Mesenchymal stem cell (in vitro differentiated cells and primary cell): ENCODE measurements around the gene CYTH1.

ENCODE experiments used
- DNase-seq: peaks from one replicate; pipeline ENCODE4 v3.0.0-alpha.2; 2013
- H2AFZ ChIP-seq: one replicate; pipeline ENCODE4 v1.6.1; 2013; ENCODE audit warnings: low read depth, mild to moderate bottlenecking, control low read depth, inconsistent platforms, low read length, moderate library complexity
- H2AK5ac ChIP-seq: 2 replicates; pipeline ENCODE4 v1.6.1; 2013; ENCODE audit warnings: low read length, moderate library complexity, mild to moderate bottlenecking, inconsistent platforms; ENCODE audit not compliant: severe bottlenecking
- H2BK120ac ChIP-seq: one replicate; pipeline ENCODE4 v1.6.1; 2013; ENCODE audit warnings: low read depth, mild to moderate bottlenecking, inconsistent platforms, low read length, moderate library complexity
- H2BK12ac ChIP-seq, 2 experiments: one replicate each; pipeline ENCODE4 v1.6.1; 2013; ENCODE audit warnings: inconsistent platforms in 2 of 2, low read length in 2 of 2, mild to moderate bottlenecking in 2 of 2, moderate library complexity in 2 of 2, control low read depth in 1 of 2
- H2BK15ac ChIP-seq: one replicate; pipeline ENCODE4 v1.6.1; 2013; ENCODE audit warnings: mild to moderate bottlenecking, low read depth, inconsistent platforms; ENCODE audit not compliant: poor library complexity, severe bottlenecking
- H2BK5ac ChIP-seq: 2 replicates; pipeline ENCODE4 v1.6.1; 2013; ENCODE audit warnings: low read depth, mild to moderate bottlenecking, low read length, control low read depth, inconsistent platforms; ENCODE audit not compliant: poor library complexity, severe bottlenecking
- H3K14ac ChIP-seq, 2 experiments: one replicate each; pipeline ENCODE4 v1.6.1; 2013; ENCODE audit warnings: inconsistent platforms in 2 of 2, low read length in 2 of 2, control low read depth in 1 of 2, mild to moderate bottlenecking in 1 of 2, moderate library complexity in 1 of 2
- H3K18ac ChIP-seq, 2 experiments: one replicate each; pipeline ENCODE4 v1.6.1; 2013; ENCODE audit warnings: inconsistent platforms in 2 of 2, low read length in 2 of 2, control low read depth in 1 of 2, low read depth in 1 of 2, mild to moderate bottlenecking in 1 of 2
- H3K23ac ChIP-seq, 2 experiments: one replicate each; pipeline ENCODE4 v1.6.1; 2013; ENCODE audit warnings: inconsistent platforms in 2 of 2, low read length in 2 of 2, mild to moderate bottlenecking in 2 of 2, moderate library complexity in 2 of 2, control low read depth in 1 of 2
- H3K27ac ChIP-seq: 2 replicates; pipeline ENCODE4 v1.5.1; 2013; ENCODE audit warnings: mild to moderate bottlenecking, moderate library complexity, low read length, control low read depth, inconsistent platforms; ENCODE audit not compliant: poor library complexity, severe bottlenecking
- H3K27me3 ChIP-seq, 2 experiments: 2 replicates each; pipeline versions ENCODE4 v1.6.1 to v1.7.0; 2013; ENCODE audit warnings: low read length in 2 of 2, mild to moderate bottlenecking in 2 of 2, moderate library complexity in 2 of 2, control low read depth in 1 of 2, inconsistent platforms in 1 of 2; ENCODE audit not compliant: control insufficient read depth in 1 of 2, insufficient read depth in 1 of 2
- H3K36me3 ChIP-seq, 2 experiments: 2 replicates each; pipeline versions ENCODE4 v1.6.1 to v1.7.0; 2013; ENCODE audit warnings: low read length in 2 of 2, control low read depth in 1 of 2, inconsistent platforms in 1 of 2, low read depth in 1 of 2, mild to moderate bottlenecking in 1 of 2; ENCODE audit not compliant: insufficient read depth in 2 of 2, control insufficient read depth in 1 of 2
- H3K4ac ChIP-seq, 2 experiments: one replicate each; pipeline ENCODE4 v1.6.1; 2013; ENCODE audit warnings: inconsistent platforms in 2 of 2, low read length in 2 of 2, mild to moderate bottlenecking in 2 of 2, moderate library complexity in 2 of 2, control low read depth in 1 of 2, low read depth in 1 of 2
- H3K4me1 ChIP-seq: 2 replicates; pipeline ENCODE4 v1.6.1; 2013; ENCODE audit warnings: low read depth, low read length, control low read depth; ENCODE audit not compliant: control insufficient read depth, insufficient read depth
- H3K4me2 ChIP-seq: 2 replicates; pipeline ENCODE4 v1.6.1; 2013; ENCODE audit warnings: low read length, mild to moderate bottlenecking, inconsistent platforms; ENCODE audit not compliant: poor library complexity, severe bottlenecking
- H3K4me3 ChIP-seq, 2 experiments: 2 replicates each; pipeline versions ENCODE4 v1.5.1 to v1.7.0; 2013; ENCODE audit warnings: low read length in 2 of 2, mild to moderate bottlenecking in 2 of 2, control low read depth in 1 of 2, low read depth in 1 of 2; ENCODE audit not compliant: insufficient read depth in 1 of 2
- H3K79me1 ChIP-seq: replicated peaks from 2 replicates; pipeline ENCODE4 v1.6.1; 2013; ENCODE audit warnings: mild to moderate bottlenecking, control low read depth, low read length, inconsistent platforms; ENCODE audit not compliant: poor library complexity, severe bottlenecking
- H3K9ac ChIP-seq: 2 replicates; pipeline ENCODE4 v1.7.0; 2013; ENCODE audit warnings: mild to moderate bottlenecking, low read length, moderate library complexity
- H3K9me3 ChIP-seq: 2 replicates; pipeline ENCODE4 v1.7.0; 2013; ENCODE audit warnings: mild to moderate bottlenecking, low read length; ENCODE audit not compliant: control insufficient read depth
- H4K8ac ChIP-seq: one replicate; pipeline ENCODE4 v1.6.1; 2013; ENCODE audit warnings: inconsistent platforms, mild to moderate bottlenecking, low read length, moderate library complexity
- H4K91ac ChIP-seq: one replicate; pipeline ENCODE4 v1.6.1; 2013; ENCODE audit warnings: mild to moderate bottlenecking, low read length, inconsistent platforms
- WGBS: methylation state at CpG from one replicate; pipeline ENCODE4 v1.1.7; 2013; ENCODE audit warnings: mixed read lengths; 5-methylcytosine and 5-hydroxymethylcytosine counted together

CYTH1 gene

DNA sequence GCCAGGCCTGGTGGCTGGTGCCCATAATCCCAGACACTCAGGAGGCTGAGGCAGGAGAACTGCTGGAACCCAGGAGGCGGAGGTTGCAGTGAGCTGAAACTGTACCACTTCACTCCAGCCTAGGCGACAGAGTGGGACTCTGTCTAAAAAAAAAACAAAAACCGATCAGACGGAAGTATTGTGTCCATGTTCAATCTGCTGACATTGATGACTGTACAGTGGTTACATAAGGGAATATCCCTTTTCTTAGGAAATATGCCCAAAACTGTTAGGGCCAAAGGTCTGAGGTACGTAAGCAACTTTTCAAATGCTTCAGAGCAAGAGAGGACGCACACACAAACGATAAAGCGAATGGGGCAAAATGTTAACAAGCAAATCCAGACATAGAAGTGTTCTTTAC, 135.0 kb downstream of the CYTH1 start:
- Histone ChIP-seq H3K4me2 (no peak overlapping the region), H3K18ac (no peak overlapping the region), H3K23ac (no peak overlapping the region), H2BK5ac (no peak overlapping the region), H2AK5ac (no peak overlapping the region), H4K91ac (no peak overlapping the region), H2AFZ (no peak overlapping the region), H3K27me3 (peaks cover 0 to 9% of the 10 kb centered on the region in 2 experiments), H2BK15ac (no peak overlapping the region), H3K4me1 (no peaks in the 10 kb centered on the region), H4K8ac (no peak overlapping the region), H3K27ac (no peak overlapping the region), H3K14ac (no peak overlapping the region), H3K36me3 (no peaks in the 10 kb centered on the region), H2BK120ac (no peak overlapping the region), H3K79me1 (no peaks in the 10 kb centered on the region), H3K9me3 (no peaks in the 10 kb centered on the region), H3K9ac (no peak overlapping the region), H3K4ac (no peak overlapping the region), H2BK12ac (no peak overlapping the region), H3K4me3 (no peak overlapping the region)
- WGBS, result 97% methylated on average over 8 of the region's 8 CpGs
- no peak for DNase-seq

GRCh38 chr17:78645421-78646295, 136.4 kb downstream of the CYTH1 start:
- DNase-seq, result peak; percentile 51
- Histone ChIP-seq H3K18ac (peak overlapping the region in 1 of 2 experiments; percentile 11), H2BK12ac (peak overlapping the region in 1 of 2 experiments; percentile 14), H2AFZ (no peak overlapping the region), H3K36me3 (no peaks in the 10 kb centered on the region), H3K27ac (no peak overlapping the region), H2AK5ac (no peak overlapping the region), H3K14ac (no peak overlapping the region), H3K4me2 (no peak overlapping the region), H3K9me3 (no peaks in the 10 kb centered on the region), H2BK120ac (no peak overlapping the region), H3K79me1 (no peaks in the 10 kb centered on the region), H3K4me3 (no peak overlapping the region), H3K27me3 (peaks cover 0 to 9% of the 10 kb centered on the region in 2 experiments), H3K9ac (no peak overlapping the region), H4K8ac (no peak overlapping the region), H3K23ac (no peak overlapping the region), H4K91ac (no peak overlapping the region), H3K4me1 (no peaks in the 10 kb centered on the region), H2BK5ac (no peak overlapping the region), H3K4ac (no peak overlapping the region), H2BK15ac (no peak overlapping the region)
- WGBS, result 80% methylated on average over 30 of the region's 30 CpGs

DNA sequence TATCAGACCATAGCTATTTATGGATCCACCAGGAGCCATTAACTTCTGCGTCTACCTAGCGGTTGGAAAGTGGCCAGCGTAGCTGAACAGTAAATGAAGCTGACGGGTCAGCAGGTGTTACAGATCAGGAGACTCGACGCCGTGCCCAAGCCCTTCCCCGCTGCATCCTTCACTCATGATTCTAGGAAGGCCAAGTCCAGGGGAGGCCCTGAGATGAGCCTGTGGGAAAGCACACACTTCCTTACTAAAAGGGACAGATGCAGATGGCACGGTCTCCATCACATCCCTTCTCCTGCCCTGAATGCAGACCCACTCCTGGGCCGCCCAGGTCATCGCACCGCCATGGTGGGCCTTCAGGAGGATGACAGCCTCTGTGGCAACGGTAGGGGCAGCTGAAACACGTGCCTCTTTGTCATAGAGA, 137.1 kb downstream of the CYTH1 start:
- H2BK120ac ChIP-seq, result no peak overlapping the region
- H2BK5ac ChIP-seq, result no peak overlapping the region
- WGBS, result 89% methylated on average over 14 of the region's 14 CpGs
- no peak overlapping the region for H3K27ac ChIP-seq
- H3K4me2 ChIP-seq, result no peak overlapping the region
- H3K4me1 ChIP-seq, result no peaks in the 10 kb centered on the region
- no peak overlapping the region for H3K9ac ChIP-seq
- no peak overlapping the region for H2BK15ac ChIP-seq
- no peaks in the 10 kb centered on the region for H3K36me3 ChIP-seq
- no peak overlapping the region for H3K23ac ChIP-seq
- no peaks in the 10 kb centered on the region for H3K9me3 ChIP-seq
- H3K4ac ChIP-seq, result no peak overlapping the region
- H3K18ac ChIP-seq, result no peak overlapping the region
- no peak overlapping the region for H2BK12ac ChIP-seq
- peaks cover 0 to 6% of the 10 kb centered on the region in 2 experiments for H3K27me3 ChIP-seq
- no peak overlapping the region for H2AK5ac ChIP-seq
- no peak overlapping the region for H2AFZ ChIP-seq
- H4K8ac ChIP-seq, result no peak overlapping the region
- H3K4me3 ChIP-seq, result no peak overlapping the region
- no peak for DNase-seq
- H3K14ac ChIP-seq, result no peak overlapping the region
- no peaks in the 10 kb centered on the region for H3K79me1 ChIP-seq
- no peak overlapping the region for H4K91ac ChIP-seq

- WGBS, result 75% methylated on average over 8 of the region's 8 CpGs
- no peak overlapping the region for H3K9ac ChIP-seq
- H2BK5ac ChIP-seq, result no peak overlapping the region
Observed at GRCh38 chr17:78644224-78644623, 137.8 kb downstream of the CYTH1 start.

More at GRCh38 chr17:78644224-78644623, 137.8 kb downstream of the CYTH1 start:
- Histone ChIP-seq H3K79me1 (no peaks in the 10 kb centered on the region), H2AK5ac (no peak overlapping the region), H4K8ac (no peak overlapping the region), H2AFZ (no peak overlapping the region), H3K4me3 (no peak overlapping the region), H3K14ac (no peak overlapping the region), H4K91ac (no peak overlapping the region), H2BK15ac (no peak overlapping the region), H3K4me2 (no peak overlapping the region), H3K27me3 (peaks cover 0 to 6% of the 10 kb centered on the region in 2 experiments), H3K27ac (no peak overlapping the region), H3K4ac (no peak overlapping the region), H2BK12ac (no peak overlapping the region), H3K36me3 (no peaks in the 10 kb centered on the region), H3K23ac (no peak overlapping the region), H3K9me3 (no peaks in the 10 kb centered on the region), H3K4me1 (no peaks in the 10 kb centered on the region), H2BK120ac (no peak overlapping the region), H3K18ac (no peak overlapping the region)
- DNase-seq, result no peak
